Natural killer cell (primary cell): ENCODE results near the gene DNAH11. TPM values are rescaled to one million over a fixed set of nuclear protein-coding genes. Genes with fewer than 3 reads are reported as not detected.

Source experiments
- ATAC-seq, 3 donors: fragments of 150-1000 bp in 2 of 3; fragments of 200-7000 bp in 1 of 3; cut with Tn5 transposase; 1 replicate in 1 of 3; 2 replicates in 2 of 3; pipeline ENCODE4 v1.10.0; 2021; ENCODE audit warnings: mild to moderate bottlenecking in 2 of 3, moderate library complexity in 2 of 3
- DNase-seq, 2 donors: peaks; one replicate each; pipeline versions ENCODE4 v3.0.0 to v3.0.0-alpha.2; 2013 to 2021; ENCODE audit warnings: mixed read lengths in 1 of 2
- H3K27ac ChIP-seq: one replicate; pipeline ENCODE4 v1.5.1; 2013; ENCODE audit warnings: mild to moderate bottlenecking, low read length
- H3K27me3 ChIP-seq: one replicate; pipeline ENCODE4 v1.6.1; 2013; ENCODE audit warnings: low read length; ENCODE audit not compliant: control insufficient read depth, insufficient read depth
- H3K36me3 ChIP-seq: one replicate; pipeline ENCODE4 v1.6.1; 2013; ENCODE audit warnings: low read length; ENCODE audit not compliant: control insufficient read depth, insufficient read depth
- H3K4me1 ChIP-seq: one replicate; pipeline ENCODE4 v1.6.1; 2013; ENCODE audit warnings: low read length; ENCODE audit not compliant: control insufficient read depth, insufficient read depth
- H3K4me3 ChIP-seq: one replicate; pipeline ENCODE4 v1.5.1; 2013; ENCODE audit warnings: low read length
- H3K9me3 ChIP-seq: one replicate; pipeline ENCODE4 v1.6.1; 2013; ENCODE audit warnings: low read length; ENCODE audit not compliant: control insufficient read depth, insufficient read depth
- H3K27ac Mint-ChIP-seq, 2 donors: one replicate each; pipeline ENCODE4 v1.8.0; 2022; ENCODE audit warnings: mild to moderate bottlenecking in 2 of 2, mixed read lengths in 2 of 2, moderate library complexity in 1 of 2
- H3K27me3 Mint-ChIP-seq, 2 donors: one replicate each; pipeline ENCODE4 v1.8.0; 2022; ENCODE audit warnings: low read depth in 2 of 2, mixed read lengths in 2 of 2
- H3K36me3 Mint-ChIP-seq: one replicate; pipeline ENCODE4 v1.8.0; 2022; ENCODE audit warnings: mixed read lengths
- H3K4me1 Mint-ChIP-seq, 2 donors: one replicate each; pipeline ENCODE4 v1.8.0; 2022; ENCODE audit warnings: mixed read lengths in 2 of 2
- H3K4me3 Mint-ChIP-seq: one replicate; pipeline ENCODE4 v1.8.0; 2022; ENCODE audit warnings: mild to moderate bottlenecking, moderate library complexity, mixed read lengths
- H3K9me3 Mint-ChIP-seq, 2 donors: one replicate each; pipeline ENCODE4 v1.8.0; 2022; ENCODE audit warnings: mixed read lengths in 2 of 2
- WGBS: methylation state at CpG from one replicate; pipeline ENCODE4 v1.1.7; 2013; ENCODE audit warnings: missing lambda C conversion rate; ENCODE audit not compliant: insufficient coverage; 5-methylcytosine and 5-hydroxymethylcytosine counted together
- intact Hi-C: fragments of 100-400 bp; cut with micrococcal nuclease; formaldehyde crosslinking; loops from one replicate; pipeline ENCODE4 v1.14.2; 2022
- total RNA-seq, 4 donors: library from RNA; stranded (reverse); fragments of 120-200 nt in 1 of 4; gene quantifications; one replicate each; pipeline versions ENCODE4 v1.2.3 to v1.2.4, GENCODE V29; 2013 to 2022
- TF ChIP-seq, protein P1 (sequence below): fragments of 200-600 bp; IDR thresholded peaks from one replicate; pipeline ENCODE4 v1.8.0; 2022; ENCODE audit warnings: antibody characterized with exemption

Gene DNAH11
- total RNA-seq, 3 donors from 2014 or later (not counting 1 experiment from before 2014, with no cell fraction given): 0.09 to 0.48 (median 0.39) TPM

GRCh38 chr7:21768279-21768678 is 225.4 kb downstream of the DNAH11 start:
- peaks cover 0 to 5% of the 10 kb centered on the region in 2 donors for H3K4me1 Mint-ChIP-seq
- DNase-seq (no peak), ATAC-seq (no peak)
- Histone ChIP-seq H3K27me3 (no peaks in the 10 kb centered on the region), H3K27ac (no peak overlapping the region), H3K4me3 (no peak overlapping the region), H3K36me3 (no peaks in the 10 kb centered on the region), H3K9me3 (no peaks in the 10 kb centered on the region), H3K4me1 (no peaks in the 10 kb centered on the region)
- H3K27ac Mint-ChIP-seq: no peak overlapping the region
- peaks cover 7 to 41% of the 10 kb centered on the region in 2 donors for H3K27me3 Mint-ChIP-seq
- TF ChIP-seq, protein P1, sequence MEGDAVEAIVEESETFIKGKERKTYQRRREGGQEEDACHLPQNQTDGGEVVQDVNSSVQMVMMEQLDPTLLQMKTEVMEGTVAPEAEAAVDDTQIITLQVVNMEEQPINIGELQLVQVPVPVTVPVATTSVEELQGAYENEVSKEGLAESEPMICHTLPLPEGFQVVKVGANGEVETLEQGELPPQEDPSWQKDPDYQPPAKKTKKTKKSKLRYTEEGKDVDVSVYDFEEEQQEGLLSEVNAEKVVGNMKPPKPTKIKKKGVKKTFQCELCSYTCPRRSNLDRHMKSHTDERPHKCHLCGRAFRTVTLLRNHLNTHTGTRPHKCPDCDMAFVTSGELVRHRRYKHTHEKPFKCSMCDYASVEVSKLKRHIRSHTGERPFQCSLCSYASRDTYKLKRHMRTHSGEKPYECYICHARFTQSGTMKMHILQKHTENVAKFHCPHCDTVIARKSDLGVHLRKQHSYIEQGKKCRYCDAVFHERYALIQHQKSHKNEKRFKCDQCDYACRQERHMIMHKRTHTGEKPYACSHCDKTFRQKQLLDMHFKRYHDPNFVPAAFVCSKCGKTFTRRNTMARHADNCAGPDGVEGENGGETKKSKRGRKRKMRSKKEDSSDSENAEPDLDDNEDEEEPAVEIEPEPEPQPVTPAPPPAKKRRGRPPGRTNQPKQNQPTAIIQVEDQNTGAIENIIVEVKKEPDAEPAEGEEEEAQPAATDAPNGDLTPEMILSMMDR: no peak
- no peaks in the 10 kb centered on the region for H3K9me3 Mint-ChIP-seq
- no peaks in the 10 kb centered on the region for H3K36me3 Mint-ChIP-seq
- 75% methylated on average over 5 of the region's 5 CpGs for WGBS
- intact Hi-C loops: loop anchor here (10.0 kb wide), 1 partner anchor 513 kb away; no protein-coding TSS in a partner anchor
- no peak overlapping the region for H3K4me3 Mint-ChIP-seq

DNA sequence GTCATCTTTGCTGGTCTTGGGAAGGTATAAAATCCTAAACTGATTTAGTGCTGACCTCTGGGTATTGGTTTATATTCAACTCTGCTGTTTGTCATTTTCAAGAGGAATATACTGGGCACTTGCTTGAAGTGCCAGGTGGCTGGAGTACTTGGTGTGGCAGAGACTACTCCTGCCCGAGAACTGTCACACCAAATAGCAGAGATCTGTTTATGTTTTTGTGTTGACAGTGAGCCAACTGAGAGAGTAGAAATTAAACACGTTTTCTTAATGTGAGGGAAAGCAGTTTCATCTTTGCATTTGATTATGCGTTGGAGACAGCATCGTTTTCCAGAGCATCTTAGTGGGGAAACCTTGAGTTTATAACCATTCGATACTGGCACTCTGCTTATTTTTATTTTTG is 228.4 kb downstream of the DNAH11 start:
- TF ChIP-seq, protein P1: no peak
- no peaks in the 10 kb centered on the region for H3K4me1 ChIP-seq
- no peak overlapping the region for H3K4me3 ChIP-seq
- Mint-ChIP-seq H3K27ac (no peak overlapping the region), H3K4me1 (peaks cover 0 to 5% of the 10 kb centered on the region in 2 donors), H3K4me3 (no peak overlapping the region), H3K9me3 (no peaks in the 10 kb centered on the region), H3K36me3 (no peaks in the 10 kb centered on the region), H3K27me3 (peaks cover 16 to 35% of the 10 kb centered on the region in 2 donors)
- H3K27ac ChIP-seq: no peak overlapping the region
- H3K36me3 ChIP-seq: no peaks in the 10 kb centered on the region
- H3K9me3 ChIP-seq: no peaks in the 10 kb centered on the region
- H3K27me3 ChIP-seq: no peaks in the 10 kb centered on the region
- intact Hi-C loops: no loop called here
- ATAC-seq (no peak), DNase-seq (no peak)
- 90% methylated on average over 5 of the region's 5 CpGs for WGBS

GRCh38 chr7:21771906-21772610 is 229.2 kb downstream of the DNAH11 start:
- Mint-ChIP-seq H3K27ac (no peak overlapping the region), H3K36me3 (no peaks in the 10 kb centered on the region), H3K27me3 (peaks cover 16 to 32% of the 10 kb centered on the region in 2 donors), H3K4me3 (no peak overlapping the region), H3K9me3 (no peaks in the 10 kb centered on the region), H3K4me1 (peaks cover 0 to 5% of the 10 kb centered on the region in 2 donors)
- no peak overlapping the region for H3K27ac ChIP-seq
- H3K27me3 ChIP-seq: no peaks in the 10 kb centered on the region
- no peak for DNase-seq
- no peaks in the 10 kb centered on the region for H3K9me3 ChIP-seq
- WGBS: 37% methylated on average over 4 of the region's 5 CpGs
- H3K36me3 ChIP-seq: no peaks in the 10 kb centered on the region
- TF ChIP-seq, protein P1: no peak
- no peak for ATAC-seq
- H3K4me1 ChIP-seq: no peaks in the 10 kb centered on the region
- no peak overlapping the region for H3K4me3 ChIP-seq
- intact Hi-C loops: no loop called here

DNA sequence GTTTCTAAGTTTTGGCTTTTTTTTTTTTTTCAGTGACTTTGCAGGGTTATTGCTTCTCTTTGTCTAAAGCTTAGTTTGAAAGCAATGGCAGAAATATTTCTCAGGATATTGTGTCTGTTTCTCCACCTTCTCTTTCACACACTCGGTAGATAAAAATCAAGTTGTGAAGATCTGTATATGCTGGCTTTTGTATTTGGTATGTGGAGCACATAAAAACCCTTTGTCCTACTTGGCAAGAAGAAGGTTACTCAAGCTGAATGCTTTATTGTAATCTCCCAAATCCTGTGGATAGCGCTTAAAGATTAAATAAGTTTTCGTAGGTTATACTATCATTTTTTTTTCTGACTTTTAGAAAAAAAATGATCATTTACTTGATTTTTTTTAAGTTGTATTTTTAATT is 230.5 kb downstream of the DNAH11 start:
- H3K9me3 ChIP-seq: no peaks in the 10 kb centered on the region
- Mint-ChIP-seq H3K4me3 (no peak overlapping the region), H3K27me3 (peaks cover 16 to 31% of the 10 kb centered on the region in 2 donors), H3K9me3 (no peaks in the 10 kb centered on the region), H3K27ac (no peak overlapping the region), H3K36me3 (no peaks in the 10 kb centered on the region), H3K4me1 (peaks cover 0 to 5% of the 10 kb centered on the region in 2 donors)
- TF ChIP-seq, protein P1: no peak
- intact Hi-C loops: no loop called here
- H3K27ac ChIP-seq: no peak overlapping the region
- 84% methylated on average over 2 of the region's 3 CpGs for WGBS
- DNase-seq: no peak
- H3K4me1 ChIP-seq: no peaks in the 10 kb centered on the region
- no peaks in the 10 kb centered on the region for H3K27me3 ChIP-seq
- H3K4me3 ChIP-seq: no peak overlapping the region
- ATAC-seq: no peak
- no peaks in the 10 kb centered on the region for H3K36me3 ChIP-seq
